Peyer's patch (tissue), 4 donors: ENCODE results near the gene VWA1. TPM values are rescaled to one million over a fixed set of nuclear protein-coding genes. Genes with fewer than 3 reads are reported as not detected.
A peak's percentile ranks its signal among the peaks of the same experiment; 100 is the strongest.
"Not testable (repeated sequence)": the region's sequence is repeated elsewhere in the genome, so short reads cannot be mapped to it uniquely, and the experiment has no call there.

ENCODE experiments used
- DNase-seq, 3 donors: peaks; one replicate each; pipeline ENCODE4 v3.0.0-alpha.2; 2017 to 2019
- H3K27ac ChIP-seq, 4 donors: fragments of 200-600 bp; sonication (generic); one replicate each; pipeline ENCODE4 v1.5.1; 2016 to 2019
- H3K27me3 ChIP-seq, 2 donors: fragments of 200-600 bp; sonication (generic); one replicate each; pipeline ENCODE4 v1.5.1; 2019
- H3K36me3 ChIP-seq, 3 donors: fragments of 200-600 bp; sonication (generic); one replicate each; pipeline ENCODE4 v1.5.1; 2016 to 2019
- H3K4me1 ChIP-seq, 4 donors: fragments of 200-600 bp; sonication (generic); one replicate each; pipeline ENCODE4 v1.5.1; 2016 to 2019
- H3K4me3 ChIP-seq, 4 donors: fragments of 200-600 bp; sonication (generic); 1 replicate in 3 of 4; 2 replicates in 1 of 4; pipeline ENCODE4 v1.5.1; 2016 to 2019; ENCODE audit warnings: mild to moderate bottlenecking in 1 of 4
- H3K9me3 ChIP-seq, 4 donors: fragments of 200-600 bp; sonication (generic); one replicate each; pipeline ENCODE4 v1.5.1; 2016 to 2019; ENCODE audit warnings: mild to moderate bottlenecking in 1 of 4
- CTCF ChIP-seq, 6 experiments: fragments of 450-650 bp in 4 of 6; fragments of 200-600 bp in 2 of 6; sonication (generic) in 1 of 6; IDR thresholded peaks; one replicate each; pipeline ENCODE4 v1.5.1; 2017 to 2019; ENCODE audit warnings: antibody characterized with exemption in 6 of 6, mild to moderate bottlenecking in 3 of 6, moderate library complexity in 1 of 6
- POLR2A ChIP-seq, 2 donors: fragments of 450-650 bp; IDR thresholded peaks; one replicate each; pipeline ENCODE4 v1.5.1; 2017; ENCODE audit warnings: antibody characterized with exemption in 2 of 2, mild to moderate bottlenecking in 2 of 2, moderate library complexity in 2 of 2
- total RNA-seq, 4 donors: library from RNA; depleted of rRNA; stranded (reverse); fragments of >200 nt; gene quantifications; one replicate each; pipeline ENCODE4 v1.1.0, GENCODE V29; 2016

VWA1 gene
- total RNA-seq, 4 donors from 2014 or later, result 3.2 to 14.0 (median 6.7) TPM

GRCh38 chr1:1415751-1416150 lies 19.7 kb upstream of the VWA1 start:
- no peaks in the 10 kb centered on the region for H3K36me3 ChIP-seq
- DNase-seq, result no peak
- TF ChIP-seq POLR2A (IDR thresholded peaks at IDR 0.05), result no peak
- TF ChIP-seq CTCF (IDR thresholded peaks at IDR 0.05), result no peak
- no peak overlapping the region for H3K27ac ChIP-seq
- no peaks in the 10 kb centered on the region for H3K9me3 ChIP-seq
- no peak overlapping the region for H3K4me3 ChIP-seq
- H3K27me3 ChIP-seq, result no peaks in the 10 kb centered on the region
- H3K4me1 ChIP-seq, result peaks cover 0 to 13% (median 4%) of the 10 kb centered on the region in 4 donors

GRCh38 chr1:1417396-1417795 lies 18.1 kb upstream of the VWA1 start:
- H3K4me3 ChIP-seq, H3K36me3 ChIP-seq, DNase-seq, H3K9me3 ChIP-seq, H3K27me3 ChIP-seq, H3K27ac ChIP-seq: not testable (repeated sequence)
- H3K4me1 ChIP-seq, result peaks cover 0 to 16% (median 4%) of the 10 kb centered on the region in 4 donors

- H3K4me3 ChIP-seq, H3K9me3 ChIP-seq, H3K27ac ChIP-seq, DNase-seq, H3K36me3 ChIP-seq, H3K27me3 ChIP-seq: not testable (repeated sequence)
- peaks cover 0 to 16% (median 4%) of the 10 kb centered on the region in 4 donors for H3K4me1 ChIP-seq
These were observed 17.5 kb upstream of the VWA1 start for GRCh38 chr1:1417825-1418463.

- Histone ChIP-seq H3K27ac (no peak overlapping the region), H3K27me3 (no peaks in the 10 kb centered on the region), H3K4me3 (no peak overlapping the region), H3K4me1 (peaks cover 0 to 16% (median 4%) of the 10 kb centered on the region in 4 donors), H3K9me3 (no peaks in the 10 kb centered on the region), H3K36me3 (no peaks in the 10 kb centered on the region)
- no peak for TF ChIP-seq POLR2A (IDR thresholded peaks at IDR 0.05)
- TF ChIP-seq CTCF (IDR thresholded peaks at IDR 0.05), result no peak
- DNase-seq, result no peak
These were observed 16.8 kb upstream of the VWA1 start for GRCh38 chr1:1418464-1419362.

- H3K27me3 ChIP-seq, result no peaks in the 10 kb centered on the region
- peaks cover 0 to 16% (median 4%) of the 10 kb centered on the region in 4 donors for H3K4me1 ChIP-seq
- peak overlapping the region in 2 of 4 donors; percentile 39 to 43 for H3K4me3 ChIP-seq
- no peak for DNase-seq
- no peaks in the 10 kb centered on the region for H3K9me3 ChIP-seq
- peak overlapping the region; percentile 27 to 69 (median 57) for H3K27ac ChIP-seq
- H3K36me3 ChIP-seq, result no peaks in the 10 kb centered on the region
- no peak for TF ChIP-seq CTCF (IDR thresholded peaks at IDR 0.05)
- no peak for TF ChIP-seq POLR2A (IDR thresholded peaks at IDR 0.05)
These were observed 16.1 kb upstream of the VWA1 start for GRCh38 chr1:1419363-1419812.

GRCh38 chr1:1419813-1420653 lies 15.5 kb upstream of the VWA1 start:
- H3K4me1 ChIP-seq, result peaks cover 0 to 16% (median 4%) of the 10 kb centered on the region in 4 donors
- no peaks in the 10 kb centered on the region for H3K27me3 ChIP-seq
- no peaks in the 10 kb centered on the region for H3K9me3 ChIP-seq
- peak overlapping the region; percentile 27 to 69 (median 57) for H3K27ac ChIP-seq
- H3K36me3 ChIP-seq, result no peaks in the 10 kb centered on the region
- peak overlapping the region in 3 of 4 donors; percentile 31 to 43 (median 39) for H3K4me3 ChIP-seq
- TF ChIP-seq POLR2A (IDR thresholded peaks at IDR 0.05), result no peak
- TF ChIP-seq CTCF (IDR thresholded peaks at IDR 0.05), result no peak
- no peak for DNase-seq
